Measurements from ENCODE around the gene HNRNPH3.

Gene HNRNPH3

DNA sequence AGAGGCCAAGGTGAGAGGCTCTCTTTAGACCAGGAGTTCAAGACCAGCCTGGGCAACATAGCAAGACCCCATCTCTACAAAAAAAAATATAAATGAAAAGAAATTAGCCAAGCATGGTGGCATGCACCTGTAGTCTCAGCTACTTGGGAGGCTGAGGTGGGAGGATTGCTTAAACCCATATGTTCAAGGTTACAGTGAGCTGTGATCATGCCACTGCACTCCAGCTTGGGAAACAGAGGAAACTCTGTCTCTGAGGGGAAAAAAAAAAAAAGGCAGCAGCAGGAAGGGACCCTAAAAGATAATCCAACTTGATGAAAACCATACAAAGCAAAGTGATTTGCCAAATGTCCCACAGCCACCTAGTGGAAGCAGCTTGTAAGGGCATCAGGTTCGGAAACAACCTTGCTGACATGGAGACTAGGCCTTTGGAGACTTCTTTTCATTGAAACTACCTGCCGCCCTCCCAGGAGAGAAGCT is 16.4 kb downstream of the HNRNPH3 start:
- Histone ChIP-seq H3K27me3 (ENCODE audit: insufficient read depth, low read length) (no peaks in the 10 kb centered on the region), H3F3A (ENCODE audit: insufficient read depth, low read length) (peaks cover 24% of the 10 kb centered on the region), H3K4me3 (ENCODE audit: low read depth, low read length, poor library complexity, severe bottlenecking) (no peak overlapping the region), H3K4me2 (ENCODE audit: low read length) (no peak overlapping the region), H2AFZ (ENCODE audit: low read length) (no peak overlapping the region), H4K20me1 (ENCODE audit: insufficient read depth, low read length) (no peaks in the 10 kb centered on the region), H3K79me2 (ENCODE audit: insufficient read depth, low read length) (no peaks in the 10 kb centered on the region), H3K9me2 (ENCODE audit: low read depth, low read length) (no peaks in the 10 kb centered on the region), H3K4me1 (ENCODE audit: insufficient read depth, low read length, severe bottlenecking) (peaks cover 4% of the 10 kb centered on the region), H3K36me3 (ENCODE audit: insufficient read depth, low read length) (peaks cover 41% of the 10 kb centered on the region), H3K9me3 (ENCODE audit: low read length) (no peaks in the 10 kb centered on the region), H3K9ac (ENCODE audit: low read length) (no peak overlapping the region), H3K27ac (ENCODE audit: low read depth, low read length, poor library complexity, severe bottlenecking) (peak overlapping the region; percentile 34)
- TF ChIP-seq CTCF (IDR thresholded peaks at IDR 0.05; ENCODE audit: low read length) (peak; percentile 80), EZH2 (IDR thresholded peaks at IDR 0.05; ENCODE audit: borderline replicate concordance, low read length) (no peak)

GRCh38 chr10:68353537-68353936 is 21.7 kb downstream of the HNRNPH3 start:
- Histone ChIP-seq H2AFZ (ENCODE audit: low read length) (no peak overlapping the region), H3K9me3 (ENCODE audit: low read length) (no peaks in the 10 kb centered on the region), H3K9ac (ENCODE audit: low read length) (no peak overlapping the region), H3K9me2 (ENCODE audit: low read depth, low read length) (no peaks in the 10 kb centered on the region), H3K4me1 (ENCODE audit: insufficient read depth, low read length, severe bottlenecking) (peaks cover 3% of the 10 kb centered on the region), H4K20me1 (ENCODE audit: insufficient read depth, low read length) (no peaks in the 10 kb centered on the region), H3K27ac (ENCODE audit: low read depth, low read length, poor library complexity, severe bottlenecking) (no peak overlapping the region), H3K36me3 (ENCODE audit: insufficient read depth, low read length) (peaks cover 10% of the 10 kb centered on the region; the same call in 1 of the 2 replicates), H3K4me3 (ENCODE audit: low read depth, low read length, poor library complexity, severe bottlenecking) (no peak overlapping the region), H3F3A (ENCODE audit: insufficient read depth, low read length) (no peaks in the 10 kb centered on the region), H3K4me2 (ENCODE audit: low read length) (no peak overlapping the region), H3K79me2 (ENCODE audit: insufficient read depth, low read length) (no peaks in the 10 kb centered on the region), H3K27me3 (ENCODE audit: insufficient read depth, low read length) (no peaks in the 10 kb centered on the region)
- TF ChIP-seq CTCF (IDR thresholded peaks at IDR 0.05; ENCODE audit: low read length) = no peak
- no peak for TF ChIP-seq EZH2 (IDR thresholded peaks at IDR 0.05; ENCODE audit: borderline replicate concordance, low read length)

GRCh38 chr10:68359189-68359588 is 27.3 kb downstream of the HNRNPH3 start:
- Histone ChIP-seq H3K27me3 (ENCODE audit: insufficient read depth, low read length) (no peaks in the 10 kb centered on the region), H3F3A (ENCODE audit: insufficient read depth, low read length) (no peaks in the 10 kb centered on the region), H4K20me1 (ENCODE audit: insufficient read depth, low read length) (no peaks in the 10 kb centered on the region), H3K36me3 (ENCODE audit: insufficient read depth, low read length) (no peaks in the 10 kb centered on the region), H3K9me2 (ENCODE audit: low read depth, low read length) (no peaks in the 10 kb centered on the region), H3K4me2 (ENCODE audit: low read length) (no peak overlapping the region), H3K79me2 (ENCODE audit: insufficient read depth, low read length) (no peaks in the 10 kb centered on the region), H3K4me3 (ENCODE audit: low read depth, low read length, poor library complexity, severe bottlenecking) (no peak overlapping the region), H3K27ac (ENCODE audit: low read depth, low read length, poor library complexity, severe bottlenecking) (no peak overlapping the region), H3K4me1 (ENCODE audit: insufficient read depth, low read length, severe bottlenecking) (peaks cover 6% of the 10 kb centered on the region), H2AFZ (ENCODE audit: low read length) (no peak overlapping the region), H3K9me3 (ENCODE audit: low read length) (no peaks in the 10 kb centered on the region), H3K9ac (ENCODE audit: low read length) (no peak overlapping the region)
- no peak for TF ChIP-seq CTCF (IDR thresholded peaks at IDR 0.05; ENCODE audit: low read length)
- no peak for TF ChIP-seq EZH2 (IDR thresholded peaks at IDR 0.05; ENCODE audit: borderline replicate concordance, low read length)
